OCI-LY3 (cell line): ENCODE data around the gene RNU6-1.

Experiments used
- H2AFZ ChIP-seq: fragments of 200-600, 300-600 bp; shearing (Covaris generic); 2 replicates; pipeline ENCODE4 v1.6.0; 2014; ENCODE audit warnings: antibody characterized with exemption, low read depth, low read length
- H3K27ac ChIP-seq: fragments of 200-600, 300-600 bp; sonication (generic); 2 replicates; pipeline ENCODE4 v1.5.1; 2014; ENCODE audit warnings: mild to moderate bottlenecking, low read length, moderate library complexity, mixed read lengths
- H3K27me3 ChIP-seq: fragments of 200-600, 300-600 bp; sonication (generic); 2 replicates; pipeline ENCODE4 v1.6.1; 2014; ENCODE audit warnings: low read depth, low read length, mixed read lengths
- H3K36me3 ChIP-seq: fragments of 200-600, 300-600 bp; sonication (generic); replicated peaks from 2 replicates; pipeline ENCODE3; 2014; ENCODE audit warnings: low read depth, low read length, mixed read lengths
- H3K4me1 ChIP-seq: fragments of 300-600, 200-600 bp; sonication (generic); 2 replicates; pipeline ENCODE4 v1.6.1; 2014; ENCODE audit warnings: low read length, mixed read lengths
- H3K4me2 ChIP-seq: fragments of 200-600, 300-600 bp; sonication (generic); 2 replicates; pipeline ENCODE4 v1.6.1; 2014; ENCODE audit warnings: low read length, mixed read lengths
- H3K4me3 ChIP-seq: fragments of 300-600, 200-600 bp; sonication (generic); 2 replicates; pipeline ENCODE4 v1.5.1; 2014; ENCODE audit warnings: antibody characterized with exemption, mild to moderate bottlenecking, low read length, moderate library complexity
- H3K79me2 ChIP-seq: fragments of 300-600, 200-600 bp; shearing (Covaris generic); 2 replicates; pipeline ENCODE4 v1.6.1; 2014; ENCODE audit warnings: mild to moderate bottlenecking, low read length, mixed read lengths
- H3K9ac ChIP-seq: fragments of 300-600, 200-600 bp; shearing (Covaris generic); 2 replicates; pipeline ENCODE4 v1.6.0; 2014; ENCODE audit warnings: mild to moderate bottlenecking, low read length, moderate library complexity
- H3K9me3 ChIP-seq: fragments of 200-600, 300-600 bp; shearing (Covaris generic); 2 replicates; pipeline ENCODE4 v1.6.1; 2014; ENCODE audit warnings: low read length, mixed read lengths; ENCODE audit not compliant: insufficient read depth
- H4K20me1 ChIP-seq: fragments of 200-600, 300-600 bp; sonication (generic); 2 replicates; pipeline ENCODE4 v1.6.1; 2016; ENCODE audit warnings: low read length, mixed read lengths; ENCODE audit not compliant: insufficient read depth
- CTCF ChIP-seq: fragments of 200-600, 300-600 bp; sonication (generic); IDR thresholded peaks from 2 replicates; pipeline ENCODE4 v1.5.1; 2014; ENCODE audit warnings: antibody characterized with exemption, low read length, low read depth
- EZH2phosphoT487 ChIP-seq: fragments of 200-600 bp; shearing (Covaris generic); IDR thresholded peaks from 2 replicates; pipeline ENCODE4 v1.6.1; 2018; ENCODE audit warnings: antibody characterized with exemption, mixed run types, low read depth

RNU6-1 gene

GRCh38 chr15:67836477-67836876 is 3.4 kb downstream of the RNU6-1 start:
- peak overlapping the region; percentile 97 for H3K4me2 ChIP-seq
- peaks cover 19% of the 10 kb centered on the region for H3K4me1 ChIP-seq
- H3K4me3 ChIP-seq: peak overlapping the region; percentile 80

GRCh38 chr15:67836134-67836455 is 3.8 kb downstream of the RNU6-1 start:
- H3K4me1 ChIP-seq: peaks cover 16% of the 10 kb centered on the region
- H3K27me3 ChIP-seq: peaks cover 42% of the 10 kb centered on the region
- H3K4me2 ChIP-seq: peak overlapping the region; percentile 97

More at GRCh38 chr15:67836477-67836876, 3.4 kb downstream of the RNU6-1 start:
- Histone ChIP-seq H3K27ac (no peak overlapping the region), H3K79me2 (no peaks in the 10 kb centered on the region), H2AFZ (no peak overlapping the region), H3K36me3 (no peaks in the 10 kb centered on the region), H3K9ac (0 out of 2 replicates have a peak overlapping the region, but pooled peaks have one; percentile 20), H4K20me1 (no peaks in the 10 kb centered on the region), H3K27me3 (peaks cover 42% of the 10 kb centered on the region), H3K9me3 (no peaks in the 10 kb centered on the region)
- TF ChIP-seq EZH2phosphoT487 (no peak), CTCF (peak; percentile 85)

GRCh38 chr15:67835297-67836133 is 4.3 kb downstream of the RNU6-1 start:
- Histone ChIP-seq H4K20me1 (no peaks in the 10 kb centered on the region), H3K27me3 (peaks cover 42% of the 10 kb centered on the region), H3K4me1 (peaks cover 16% of the 10 kb centered on the region), H3K36me3 (no peaks in the 10 kb centered on the region), H2AFZ (peak overlapping the region; percentile 24; the same call in 1 of the 2 replicates), H3K27ac (no peak overlapping the region), H3K4me2 (peak overlapping the region; percentile 97), H3K79me2 (no peaks in the 10 kb centered on the region), H3K9ac (peak overlapping the region; percentile 20; the same call in 1 of the 2 replicates), H3K4me3 (peak overlapping the region; percentile 80), H3K9me3 (no peaks in the 10 kb centered on the region)
- TF ChIP-seq CTCF (no peak), EZH2phosphoT487 (no peak)

More at GRCh38 chr15:67836134-67836455, 3.8 kb downstream of the RNU6-1 start:
- H2AFZ ChIP-seq: peak overlapping the region; percentile 24; the same call in 1 of the 2 replicates
- H3K4me3 ChIP-seq: peak overlapping the region; percentile 80
- no peaks in the 10 kb centered on the region for H4K20me1 ChIP-seq
- H3K9me3 ChIP-seq: no peaks in the 10 kb centered on the region
- H3K9ac ChIP-seq: peak overlapping the region; percentile 20; the same call in 1 of the 2 replicates
- TF ChIP-seq CTCF (no peak), EZH2phosphoT487 (no peak)
- no peaks in the 10 kb centered on the region for H3K36me3 ChIP-seq
- H3K27ac ChIP-seq: no peak overlapping the region
- no peaks in the 10 kb centered on the region for H3K79me2 ChIP-seq

GRCh38 chr15:67834581-67835296 is 5.1 kb downstream of the RNU6-1 start:
- no peaks in the 10 kb centered on the region for H3K79me2 ChIP-seq
- H3K9me3 ChIP-seq: no peaks in the 10 kb centered on the region
- H3K4me3 ChIP-seq: peak overlapping the region; percentile 80
- peak overlapping the region; percentile 28 for H3K9ac ChIP-seq
- peak overlapping the region; percentile 97 for H3K4me2 ChIP-seq
- H3K27ac ChIP-seq: no peak overlapping the region
- H2AFZ ChIP-seq: peak overlapping the region; percentile 24
- H4K20me1 ChIP-seq: no peaks in the 10 kb centered on the region
- TF ChIP-seq CTCF: no peak
- no peak for TF ChIP-seq EZH2phosphoT487
- H3K4me1 ChIP-seq: peaks cover 16% of the 10 kb centered on the region
- no peaks in the 10 kb centered on the region for H3K36me3 ChIP-seq
- peaks cover 42% of the 10 kb centered on the region for H3K27me3 ChIP-seq
